ENCODE results near the gene SCFD2. TPM values are rescaled to one million over a fixed set of nuclear protein-coding genes. Genes with fewer than 3 reads are reported as not detected.

Gene SCFD2
- polyA plus RNA-seq, 1 donor from 2014 or later = 5.0 TPM

DNA sequence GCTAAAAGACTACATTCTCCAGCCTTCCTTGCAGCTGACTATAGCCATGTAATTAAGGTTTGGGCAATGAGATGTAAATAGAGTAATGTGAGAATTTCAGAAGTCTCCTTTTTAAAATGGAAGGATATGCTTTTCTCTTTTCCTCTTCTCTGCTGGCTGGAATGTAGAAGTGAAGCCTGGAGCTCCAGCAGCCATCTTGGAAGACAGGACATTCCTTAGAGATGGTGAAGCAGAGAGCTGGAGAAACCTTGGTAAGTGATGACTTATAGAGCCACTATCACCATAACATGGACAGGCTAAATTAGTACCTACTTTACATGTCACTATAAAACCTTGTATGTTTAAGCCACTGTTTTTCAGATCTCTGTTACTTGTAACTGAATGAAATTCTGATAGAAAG, 455.7 kb downstream of the SCFD2 start:
- no peak overlapping the region for H3K27ac ChIP-seq (ENCODE audit: low read length)
- no peak overlapping the region for H3K9ac ChIP-seq (ENCODE audit: low read length)
- H3K9me3 ChIP-seq (ENCODE audit: low read length) = no peaks in the 10 kb centered on the region
- no peaks in the 10 kb centered on the region for H3K9me2 ChIP-seq (ENCODE audit: insufficient read depth, low read length)
- H4K20me1 ChIP-seq (ENCODE audit: insufficient read depth) = no peaks in the 10 kb centered on the region
- no peak overlapping the region for H2AFZ ChIP-seq (ENCODE audit: low read depth, low read length)
- H3F3A ChIP-seq (ENCODE audit: insufficient read depth, low read length, poor library complexity, severe bottlenecking) = no peaks in the 10 kb centered on the region
- no peaks in the 10 kb centered on the region for H3K79me2 ChIP-seq (replicated peaks; ENCODE audit: insufficient read depth, low read length)
- no peaks in the 10 kb centered on the region for H3K27me3 ChIP-seq (ENCODE audit: insufficient read depth, low read depth, low read length)
- TF ChIP-seq EP300 (conservative IDR thresholded peaks at IDR 0.05; ENCODE audit: poor library complexity, severe bottlenecking) (no peak), MXI1 (conservative IDR thresholded peaks at IDR 0.05; ENCODE audit: poor library complexity, severe bottlenecking) (no peak), REST (IDR thresholded peaks at IDR 0.05; ENCODE audit: borderline replicate concordance) (no peak), EZH2 (IDR thresholded peaks at IDR 0.05; ENCODE audit: borderline replicate concordance, insufficient read depth, low read length, poor library complexity, severe bottlenecking) (no peak), RAD21 (conservative IDR thresholded peaks at IDR 0.05) (no peak), SMC3 (conservative IDR thresholded peaks at IDR 0.05; ENCODE audit: poor library complexity) (no peak), CTCF (IDR thresholded peaks at IDR 0.05; ENCODE audit: poor library complexity, severe bottlenecking) (no peak), POLR2AphosphoS5 (IDR thresholded peaks at IDR 0.05) (no peak), TAF1 (IDR thresholded peaks at IDR 0.05; ENCODE audit: low read depth) (no peak)
- H3K4me3 ChIP-seq (ENCODE audit: low read length) = no peak overlapping the region
- no peaks in the 10 kb centered on the region for H3K36me3 ChIP-seq (ENCODE audit: insufficient read depth, low read length)
- H3K4me2 ChIP-seq (ENCODE audit: low read length) = no peak overlapping the region

DNA sequence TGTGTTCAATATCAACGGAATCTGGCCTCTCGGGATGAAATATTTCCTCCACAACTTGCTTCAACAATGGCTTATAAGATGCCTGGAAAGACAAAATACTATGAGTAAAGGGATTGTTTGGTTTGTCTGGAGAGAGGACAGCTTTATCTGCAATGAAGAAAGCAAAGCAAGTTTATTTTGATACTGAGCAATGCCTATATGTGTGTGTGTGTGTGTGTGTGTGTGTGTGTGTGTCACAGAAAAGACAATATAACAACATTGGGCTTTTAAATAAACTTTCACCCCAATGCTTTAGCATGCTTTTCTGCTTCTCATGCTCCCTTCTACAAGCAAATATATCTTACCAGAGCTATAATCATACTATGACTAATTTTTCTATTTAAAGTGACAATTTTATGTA, 458.4 kb downstream of the SCFD2 start:
- H4K20me1 ChIP-seq (ENCODE audit: insufficient read depth) = no peaks in the 10 kb centered on the region
- H3K36me3 ChIP-seq (ENCODE audit: insufficient read depth, low read length) = no peaks in the 10 kb centered on the region
- H3K79me2 ChIP-seq (replicated peaks; ENCODE audit: insufficient read depth, low read length) = no peaks in the 10 kb centered on the region
- H3K4me3 ChIP-seq (ENCODE audit: low read length) = no peak overlapping the region
- TF ChIP-seq CTCF (IDR thresholded peaks at IDR 0.05; ENCODE audit: poor library complexity, severe bottlenecking) (no peak), EZH2 (IDR thresholded peaks at IDR 0.05; ENCODE audit: borderline replicate concordance, insufficient read depth, low read length, poor library complexity, severe bottlenecking) (no peak), REST (IDR thresholded peaks at IDR 0.05; ENCODE audit: borderline replicate concordance) (no peak), RAD21 (conservative IDR thresholded peaks at IDR 0.05) (no peak), TAF1 (IDR thresholded peaks at IDR 0.05; ENCODE audit: low read depth) (no peak), MXI1 (conservative IDR thresholded peaks at IDR 0.05; ENCODE audit: poor library complexity, severe bottlenecking) (no peak), SMC3 (conservative IDR thresholded peaks at IDR 0.05; ENCODE audit: poor library complexity) (no peak), POLR2AphosphoS5 (IDR thresholded peaks at IDR 0.05) (no peak), EP300 (conservative IDR thresholded peaks at IDR 0.05; ENCODE audit: poor library complexity, severe bottlenecking) (no peak)
- H2AFZ ChIP-seq (ENCODE audit: low read depth, low read length) = no peak overlapping the region
- H3K4me2 ChIP-seq (ENCODE audit: low read length) = no peak overlapping the region
- H3K27ac ChIP-seq (ENCODE audit: low read length) = no peak overlapping the region
- H3K9me2 ChIP-seq (ENCODE audit: insufficient read depth, low read length) = no peaks in the 10 kb centered on the region
- no peaks in the 10 kb centered on the region for H3F3A ChIP-seq (ENCODE audit: insufficient read depth, low read length, poor library complexity, severe bottlenecking)
- H3K9ac ChIP-seq (ENCODE audit: low read length) = no peak overlapping the region
- H3K27me3 ChIP-seq (ENCODE audit: insufficient read depth, low read depth, low read length) = no peaks in the 10 kb centered on the region
- no peaks in the 10 kb centered on the region for H3K9me3 ChIP-seq (ENCODE audit: low read length)
